Spleen (tissue), 3 donors: ENCODE measurements around the gene TMEM100.

ENCODE experiments used
- POLR2A ChIP-seq, 3 donors: fragments of 450-650 bp; IDR thresholded peaks; one replicate each; pipeline ENCODE4 v1.5.1; 2017; ENCODE audit warnings: antibody characterized with exemption in 3 of 3, mild to moderate bottlenecking in 1 of 3
- POLR2AphosphoS5 ChIP-seq, 3 donors: sonication (generic); formaldehyde crosslinking; IDR thresholded peaks; one replicate each; pipeline ENCODE4 v1.5.1; 2017; ENCODE audit warnings: antibody characterized with exemption in 3 of 3

DNA sequence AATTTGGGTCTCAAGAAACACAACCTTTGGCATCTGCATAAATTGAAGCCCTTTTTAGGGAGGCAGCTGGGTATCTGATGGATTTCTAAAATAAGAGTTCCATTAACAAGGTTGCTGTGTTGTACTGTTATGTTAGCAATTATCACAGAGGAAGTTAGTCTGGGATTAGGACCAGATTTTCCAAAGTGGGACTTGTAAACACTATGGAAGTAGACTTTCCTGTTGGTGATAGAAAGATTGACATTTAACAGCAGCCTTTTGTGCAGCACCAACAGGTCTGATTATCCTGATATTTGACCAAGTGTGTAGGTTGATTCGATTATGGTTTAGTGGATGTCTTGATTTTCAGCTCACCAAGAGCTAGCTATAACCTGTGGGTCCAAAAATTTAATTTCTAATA lies 46.4 kb downstream of the TMEM100 start:
- TF ChIP-seq POLR2AphosphoS5 (IDR thresholded peaks at IDR 0.05) (no peak), POLR2A (IDR thresholded peaks at IDR 0.05) (no peak)
